IgD-negative memory B cell (primary cell): ENCODE measurements around the gene MRPS34. TPM values are rescaled to one million over a fixed set of nuclear protein-coding genes. Genes with fewer than 3 reads are reported as not detected.

Experiments
- H3K27ac Mint-ChIP-seq, 3 donors: one replicate each; pipeline ENCODE4 v1.8.0; 2020 to 2022; ENCODE audit warnings: mild to moderate bottlenecking in 3 of 3, mixed read lengths in 3 of 3, moderate library complexity in 1 of 3
- H3K27me3 Mint-ChIP-seq: one replicate; pipeline ENCODE4 v1.8.0; 2021; ENCODE audit warnings: mixed read lengths
- H3K36me3 Mint-ChIP-seq: one replicate; pipeline ENCODE4 v1.8.0; 2020; ENCODE audit warnings: mild to moderate bottlenecking, mixed read lengths
- H3K4me1 Mint-ChIP-seq, 3 donors: one replicate each; pipeline ENCODE4 v1.8.0; 2020 to 2022; ENCODE audit warnings: mixed read lengths in 3 of 3, mild to moderate bottlenecking in 1 of 3
- H3K4me3 Mint-ChIP-seq, 4 donors: one replicate each; pipeline ENCODE4 v1.8.0; 2020 to 2022; ENCODE audit warnings: mild to moderate bottlenecking in 4 of 4, mixed read lengths in 4 of 4, moderate library complexity in 3 of 4
- H3K9me3 Mint-ChIP-seq, 3 donors: one replicate each; pipeline ENCODE4 v1.8.0; 2020 to 2021; ENCODE audit warnings: mixed read lengths in 3 of 3, mild to moderate bottlenecking in 1 of 3
- polyA plus RNA-seq: library from polyadenylated mRNA; unstranded; fragments of 300-500 nt; fragmentation: Illumina TruSeq; gene quantifications from one replicate; pipeline ENCODE4 v1.2.3, GENCODE V29; 2021

The MRPS34 gene
- polyA plus RNA-seq, 1 donor from 2014 or later, result 156 TPM

- H3K27ac Mint-ChIP-seq, result no peak overlapping the region
- H3K9me3 Mint-ChIP-seq, result no peaks in the 10 kb centered on the region
- no peak overlapping the region for H3K4me3 Mint-ChIP-seq
- peaks cover 0 to 4% (median 0%) of the 10 kb centered on the region in 3 donors for H3K4me1 Mint-ChIP-seq
- no peaks in the 10 kb centered on the region for H3K27me3 Mint-ChIP-seq
- H3K36me3 Mint-ChIP-seq, result peaks cover 2% of the 10 kb centered on the region
Measured at GRCh38 chr16:1790261-1790610, 17.3 kb upstream of the MRPS34 start.

- Mint-ChIP-seq H3K4me1 (peaks cover 0 to 6% (median 2%) of the 10 kb centered on the region in 3 donors), H3K36me3 (peaks cover 2% of the 10 kb centered on the region), H3K4me3 (no peak overlapping the region), H3K27ac (no peak overlapping the region), H3K9me3 (no peaks in the 10 kb centered on the region), H3K27me3 (no peaks in the 10 kb centered on the region)
Measured at GRCh38 chr16:1789643-1790045, 16.7 kb upstream of the MRPS34 start.

GRCh38 chr16:1788708-1789100 lies 15.8 kb upstream of the MRPS34 start:
- H3K36me3 Mint-ChIP-seq, result peaks cover 2% of the 10 kb centered on the region
- H3K27me3 Mint-ChIP-seq, result no peaks in the 10 kb centered on the region
- H3K27ac Mint-ChIP-seq, result no peak overlapping the region
- H3K9me3 Mint-ChIP-seq, result no peaks in the 10 kb centered on the region
- H3K4me1 Mint-ChIP-seq, result peaks cover 0 to 6% (median 2%) of the 10 kb centered on the region in 3 donors
- peak overlapping the region in 3 of 4 donors; percentile 5 to 72 (median 66) for H3K4me3 Mint-ChIP-seq

- Mint-ChIP-seq H3K27me3 (no peaks in the 10 kb centered on the region), H3K27ac (no peak overlapping the region), H3K9me3 (no peaks in the 10 kb centered on the region), H3K36me3 (peaks cover 2% of the 10 kb centered on the region), H3K4me1 (peaks cover 0 to 6% (median 5%) of the 10 kb centered on the region in 3 donors), H3K4me3 (peak overlapping the region in 2 of 4 donors; percentile 5 to 66)
Measured at GRCh38 chr16:1788095-1788707, 15.3 kb upstream of the MRPS34 start.

- H3K27me3 Mint-ChIP-seq, result no peaks in the 10 kb centered on the region
- H3K4me3 Mint-ChIP-seq, result no peak overlapping the region
- peaks cover 0 to 6% (median 5%) of the 10 kb centered on the region in 3 donors for H3K4me1 Mint-ChIP-seq
- peaks cover 2% of the 10 kb centered on the region for H3K36me3 Mint-ChIP-seq
- H3K27ac Mint-ChIP-seq, result no peak overlapping the region
- no peaks in the 10 kb centered on the region for H3K9me3 Mint-ChIP-seq
Measured at GRCh38 chr16:1787322-1788094, 14.6 kb upstream of the MRPS34 start.

- H3K4me3 Mint-ChIP-seq, result no peak overlapping the region
- no peak overlapping the region for H3K27ac Mint-ChIP-seq
- H3K36me3 Mint-ChIP-seq, result peaks cover 2% of the 10 kb centered on the region
- H3K9me3 Mint-ChIP-seq, result no peaks in the 10 kb centered on the region
- H3K27me3 Mint-ChIP-seq, result no peaks in the 10 kb centered on the region
- H3K4me1 Mint-ChIP-seq, result peaks cover 0 to 6% (median 5%) of the 10 kb centered on the region in 3 donors
Measured at GRCh38 chr16:1787056-1787321, 14.1 kb upstream of the MRPS34 start.

GRCh38 chr16:1786242-1787055 lies 13.5 kb upstream of the MRPS34 start:
- H3K4me3 Mint-ChIP-seq, result no peak overlapping the region
- H3K27me3 Mint-ChIP-seq, result no peaks in the 10 kb centered on the region
- peaks cover 0 to 9% (median 9%) of the 10 kb centered on the region in 3 donors for H3K4me1 Mint-ChIP-seq
- peaks cover 2% of the 10 kb centered on the region for H3K36me3 Mint-ChIP-seq
- no peaks in the 10 kb centered on the region for H3K9me3 Mint-ChIP-seq
- no peak overlapping the region for H3K27ac Mint-ChIP-seq

- H3K36me3 Mint-ChIP-seq, result peaks cover 2% of the 10 kb centered on the region
- no peaks in the 10 kb centered on the region for H3K27me3 Mint-ChIP-seq
- peak overlapping the region in 1 of 4 donors; percentile 81 for H3K4me3 Mint-ChIP-seq
- H3K9me3 Mint-ChIP-seq, result no peaks in the 10 kb centered on the region
- H3K27ac Mint-ChIP-seq, result no peak overlapping the region
- peaks cover 0 to 13% (median 9%) of the 10 kb centered on the region in 3 donors for H3K4me1 Mint-ChIP-seq
Measured at GRCh38 chr16:1785846-1786170, 12.9 kb upstream of the MRPS34 start.

GRCh38 chr16:1784977-1785845 lies 12.3 kb upstream of the MRPS34 start:
- H3K36me3 Mint-ChIP-seq, result peaks cover 2% of the 10 kb centered on the region
- H3K9me3 Mint-ChIP-seq, result no peaks in the 10 kb centered on the region
- H3K27me3 Mint-ChIP-seq, result no peaks in the 10 kb centered on the region
- H3K4me3 Mint-ChIP-seq, result peak overlapping the region in 3 of 4 donors; percentile 67 to 81 (median 74)
- peak overlapping the region in 1 of 3 donors; percentile 53 for H3K27ac Mint-ChIP-seq
- peaks cover 0 to 13% (median 9%) of the 10 kb centered on the region in 3 donors for H3K4me1 Mint-ChIP-seq

GRCh38 chr16:1782408-1783264 lies 9.7 kb upstream of the MRPS34 start, which contains the start of the genes NUBP2 and SPSB3:
Gene NUBP2 (plus strand): TSS chr16:1782960. CDS start chr16:1783021, 61 bp downstream.
Gene SPSB3 (minus strand): TSS chr16:1782571. CDS start chr16:1781483, 1,088 bp downstream.
- Mint-ChIP-seq H3K4me3 (peak within 1 kb of the TSS; percentile 90 to 96 (median 94)), H3K36me3 (no peaks in the 10 kb centered on the region), H3K27me3 (no peaks in the 10 kb centered on the region), H3K4me1 (peaks cover 0 to 13% (median 5%) of the 10 kb centered on the region in 3 donors), H3K9me3 (no peaks in the 10 kb centered on the region), H3K27ac (peak within 1 kb of the TSS; percentile 67 to 93 (median 87))

GRCh38 chr16:1781758-1782407 lies 8.9 kb upstream of the MRPS34 start:
- Mint-ChIP-seq H3K27me3 (no peaks in the 10 kb centered on the region), H3K27ac (peak overlapping the region; percentile 39 to 87 (median 67)), H3K9me3 (no peaks in the 10 kb centered on the region), H3K36me3 (no peaks in the 10 kb centered on the region), H3K4me3 (peak overlapping the region; percentile 83 to 94 (median 91)), H3K4me1 (peaks cover 0 to 13% (median 5%) of the 10 kb centered on the region in 3 donors)

- Mint-ChIP-seq H3K27ac (peak overlapping the region; percentile 23 to 74 (median 67)), H3K27me3 (no peaks in the 10 kb centered on the region), H3K9me3 (no peaks in the 10 kb centered on the region), H3K4me3 (peak overlapping the region; percentile 83 to 94 (median 88)), H3K4me1 (peaks cover 0 to 15% (median 5%) of the 10 kb centered on the region in 3 donors), H3K36me3 (no peaks in the 10 kb centered on the region)
Measured at GRCh38 chr16:1781254-1781653, 8.3 kb upstream of the MRPS34 start.

GRCh38 chr16:1780677-1781072 lies 7.7 kb upstream of the MRPS34 start:
- Mint-ChIP-seq H3K27me3 (no peaks in the 10 kb centered on the region), H3K27ac (peak overlapping the region in 2 of 3 donors; percentile 67 to 74), H3K4me3 (peak overlapping the region in 3 of 4 donors; percentile 32 to 85 (median 83)), H3K36me3 (no peaks in the 10 kb centered on the region), H3K9me3 (no peaks in the 10 kb centered on the region), H3K4me1 (peaks cover 0 to 15% (median 5%) of the 10 kb centered on the region in 3 donors)
